Measurements from ENCODE around the gene AGR3.

Gene AGR3

DNA sequence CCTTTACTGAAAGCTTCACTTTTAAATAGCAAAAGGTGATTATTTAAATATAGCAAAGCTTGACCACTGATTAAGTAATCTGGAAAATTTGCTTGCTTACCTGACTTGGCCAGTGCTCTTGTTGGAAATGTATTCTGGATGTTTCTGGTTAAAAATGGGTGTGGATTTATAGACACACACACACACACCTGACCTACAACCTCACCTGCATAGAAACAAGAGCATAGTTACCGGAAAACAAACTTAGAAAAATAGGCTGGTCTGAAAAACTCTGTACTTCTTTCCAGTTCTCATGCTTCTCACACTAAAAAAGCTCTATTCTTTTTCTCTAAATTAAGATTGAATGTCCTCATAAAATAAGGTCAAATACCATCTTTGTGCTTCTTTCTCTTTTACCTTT is at the start of gene AGR3:
Gene AGR3, minus strand, starts transcription at position 140 of the 400 bp plus-strand sequence. CDS start 3,365 bp downstream, outside the sequence.
- in situ Hi-C loops (cut with MboI; ENCODE audit: low sequenced_read_pairs): no loop called here

DNA sequence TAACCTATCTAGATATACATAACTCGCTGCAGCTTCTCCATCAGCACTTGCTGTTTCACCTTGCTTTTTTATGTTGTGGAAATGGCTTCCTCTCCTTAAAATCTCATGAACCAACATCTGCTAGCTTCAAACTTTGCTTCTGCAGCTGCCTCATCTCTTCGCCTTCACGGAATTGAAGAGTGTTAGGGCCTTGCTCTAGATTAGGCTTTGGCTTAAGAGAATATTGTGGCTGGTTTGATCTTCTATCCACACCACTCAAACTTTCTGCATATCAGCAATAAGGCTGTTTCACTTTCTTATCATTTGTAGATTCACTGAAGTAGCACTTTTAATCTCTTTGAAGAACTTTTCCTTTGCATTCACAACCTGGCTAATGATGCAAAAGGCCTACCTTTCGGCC is 49.2 kb upstream of the AGR3 start:
- in situ Hi-C loops (cut with MboI; ENCODE audit: low sequenced_read_pairs): no loop called here

DNA sequence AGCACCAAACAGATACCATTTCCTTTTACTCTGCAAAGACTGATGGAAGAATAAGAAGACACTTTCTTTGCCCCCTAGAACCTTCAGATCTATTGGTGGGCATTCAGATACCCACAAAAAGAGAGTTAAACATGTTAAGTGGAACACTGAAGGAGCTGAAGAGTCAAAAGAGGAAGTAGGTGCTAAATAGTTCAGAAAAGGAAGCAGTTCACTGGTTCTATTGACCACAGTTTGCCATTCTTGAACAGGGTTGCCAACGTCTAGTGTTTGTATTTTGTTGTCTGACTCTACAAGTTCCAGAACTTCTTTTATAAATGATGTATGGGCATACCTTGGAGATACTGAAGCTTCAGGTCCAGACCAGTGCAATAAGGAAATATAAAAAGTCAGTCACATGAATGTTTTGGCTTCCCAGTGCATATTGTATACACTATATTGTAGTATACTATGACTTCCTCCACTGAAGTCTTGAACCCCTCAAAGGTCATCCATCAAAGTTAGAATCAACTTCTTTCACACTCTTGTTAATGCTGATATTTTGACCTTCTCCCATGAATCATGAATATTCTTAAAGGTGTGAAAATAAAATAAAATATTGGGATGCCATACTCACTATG is 47.5 kb upstream of the AGR3 start:
- in situ Hi-C loops (cut with MboI; ENCODE audit: low sequenced_read_pairs): no loop called here

DNA sequence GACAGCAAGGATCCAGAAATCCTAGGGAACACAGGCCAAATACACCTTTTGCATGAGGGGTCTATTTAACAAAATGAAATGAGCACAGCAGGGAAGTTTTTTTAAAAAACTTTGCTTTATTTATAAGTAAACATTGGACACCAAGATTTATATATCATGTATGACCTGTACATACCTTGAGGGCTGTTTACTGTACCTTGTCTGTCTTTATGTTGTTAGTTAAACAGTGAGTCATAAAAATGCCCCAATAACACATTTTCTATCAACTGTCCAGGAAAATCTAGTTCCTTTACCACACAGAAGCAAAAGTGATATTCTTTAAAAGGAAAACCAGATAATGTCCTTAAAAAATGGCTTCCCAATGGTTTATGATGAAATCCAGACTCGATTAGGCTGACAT is 45.1 kb upstream of the AGR3 start:
- in situ Hi-C loops (cut with MboI; ENCODE audit: low sequenced_read_pairs): no loop called here

DNA sequence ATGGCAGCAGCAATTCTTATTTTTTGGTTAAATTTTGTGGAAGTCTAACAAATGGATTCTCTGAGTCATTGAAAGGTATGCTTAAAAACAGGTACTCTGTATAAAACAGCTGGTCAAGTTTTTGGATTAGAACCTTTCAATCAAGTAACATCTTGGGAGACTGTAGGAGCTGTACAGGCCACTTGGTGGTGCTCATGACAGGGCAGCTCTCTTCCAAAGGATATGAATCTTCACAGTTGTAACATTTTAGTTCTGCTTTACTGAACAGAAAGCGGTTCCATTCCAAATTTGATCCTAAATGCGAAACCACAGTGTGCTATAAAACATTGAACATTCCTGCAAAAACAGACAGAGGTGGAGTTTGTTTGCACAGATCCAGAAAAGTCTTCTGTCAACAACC is 44.5 kb upstream of the AGR3 start:
- in situ Hi-C loops (cut with MboI; ENCODE audit: low sequenced_read_pairs): no loop called here

DNA sequence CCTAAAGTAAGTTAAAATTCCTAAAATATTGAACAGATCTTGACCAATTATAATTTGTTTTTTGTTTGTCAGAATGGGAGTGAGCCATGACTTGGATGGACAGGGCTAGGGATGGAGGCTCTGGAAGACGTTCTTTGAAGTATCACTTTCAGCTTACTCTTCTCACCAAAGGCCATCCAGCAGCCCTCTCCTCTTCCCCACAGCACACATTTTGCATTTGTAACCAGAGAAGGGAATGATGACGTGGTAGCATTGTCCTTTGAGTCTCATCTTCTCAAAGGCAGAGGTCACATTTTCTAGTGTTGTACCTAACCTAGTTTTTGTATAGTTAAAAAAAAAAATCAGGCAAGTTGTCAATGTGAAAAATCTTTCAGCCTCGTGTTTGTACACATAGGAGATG is 43.8 kb upstream of the AGR3 start:
- in situ Hi-C loops (cut with MboI; ENCODE audit: low sequenced_read_pairs): no loop called here

DNA sequence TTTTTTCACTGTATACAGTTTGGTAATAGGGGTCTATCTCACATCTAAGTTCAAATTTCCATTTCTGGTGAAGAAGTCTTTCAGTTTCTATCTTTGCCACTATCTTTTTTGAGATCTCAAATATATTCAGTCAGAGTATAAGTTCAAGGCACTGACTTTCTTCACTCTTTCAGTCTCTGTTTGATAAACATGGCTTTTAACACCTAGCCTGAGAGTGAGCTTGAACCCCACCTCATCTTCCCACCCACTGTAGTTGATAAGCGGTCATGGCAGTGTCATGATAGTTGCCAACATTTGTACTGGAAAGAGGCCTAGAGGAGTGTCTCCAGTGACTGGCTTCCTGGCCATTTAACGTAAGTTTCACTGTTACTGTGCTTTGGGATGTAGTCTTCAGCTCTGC is 41.2 kb upstream of the AGR3 start:
- in situ Hi-C loops (cut with MboI; ENCODE audit: low sequenced_read_pairs): no loop called here

DNA sequence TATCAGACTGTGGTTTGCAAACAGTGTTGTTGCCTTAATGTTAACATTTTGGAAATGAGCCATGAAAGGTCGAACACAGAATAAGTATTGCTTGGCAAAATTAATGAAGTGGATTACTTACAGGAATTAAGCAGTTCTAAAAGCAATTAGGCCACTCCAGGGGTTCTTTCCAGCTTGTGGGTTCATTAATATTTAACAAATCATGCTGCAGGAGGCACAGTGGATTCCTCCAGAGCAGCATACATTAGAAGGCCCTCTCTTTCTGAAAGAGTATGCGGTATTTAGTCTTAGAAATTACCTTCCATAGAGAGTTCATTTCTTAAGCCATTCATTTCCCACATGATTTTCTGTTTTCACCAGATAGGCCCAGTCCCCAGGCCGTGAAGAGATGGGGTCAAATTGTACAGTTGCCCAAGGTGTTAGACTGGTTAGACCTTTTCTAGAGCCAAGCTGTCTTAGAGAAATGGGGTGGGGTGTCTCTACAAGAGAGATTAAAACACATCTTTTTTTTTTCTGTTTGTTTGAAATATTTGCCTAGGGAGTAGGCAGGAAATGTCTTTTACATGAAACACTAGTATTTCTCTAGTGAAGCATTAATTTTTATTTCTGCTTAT is 40.0 kb upstream of the AGR3 start:
- in situ Hi-C loops (cut with MboI; ENCODE audit: low sequenced_read_pairs): no loop called here

DNA sequence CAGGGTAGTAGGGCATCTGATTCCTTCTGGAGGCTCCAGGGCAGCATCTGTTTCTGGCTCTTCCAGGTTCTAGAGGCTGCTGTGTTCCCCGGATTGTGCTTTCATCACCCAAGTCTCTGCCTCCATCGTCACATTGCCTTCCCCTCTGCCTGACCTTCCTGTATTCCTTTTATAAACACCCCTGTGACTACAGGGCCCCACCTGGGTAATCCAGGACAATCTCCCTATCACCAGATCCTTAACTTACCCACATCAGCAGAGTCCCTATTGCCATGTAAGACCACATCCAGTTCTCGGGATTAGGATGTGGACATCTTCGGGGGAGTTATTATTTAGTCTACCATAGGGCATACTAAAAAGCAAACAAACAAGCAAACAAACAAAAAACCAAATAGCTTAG is 39.4 kb upstream of the AGR3 start:
- in situ Hi-C loops (cut with MboI; ENCODE audit: low sequenced_read_pairs): no loop called here

DNA sequence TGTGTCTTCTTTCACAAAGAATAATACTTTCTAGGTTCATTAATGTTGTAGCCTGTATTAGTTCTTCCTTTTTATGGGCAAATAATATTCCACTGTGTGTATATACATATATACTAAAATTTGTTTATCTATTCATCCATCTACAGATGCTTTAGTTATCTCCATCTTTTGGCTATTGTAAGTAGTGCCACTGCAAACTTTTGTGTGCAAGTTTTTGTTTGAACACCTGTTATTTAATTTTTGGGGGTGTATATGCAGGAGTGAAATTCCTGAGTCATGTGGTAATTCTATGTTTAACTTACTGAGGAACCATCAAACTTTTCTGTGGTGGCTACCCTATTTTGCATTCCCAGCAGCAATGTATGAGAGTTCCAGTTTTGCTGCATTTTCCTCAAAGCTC is 37.7 kb upstream of the AGR3 start:
- in situ Hi-C loops (cut with MboI; ENCODE audit: low sequenced_read_pairs): loop anchor here (10.0 kb wide), 1 partner anchor 115 kb away; the partner anchor contains the start of gene AGR2

DNA sequence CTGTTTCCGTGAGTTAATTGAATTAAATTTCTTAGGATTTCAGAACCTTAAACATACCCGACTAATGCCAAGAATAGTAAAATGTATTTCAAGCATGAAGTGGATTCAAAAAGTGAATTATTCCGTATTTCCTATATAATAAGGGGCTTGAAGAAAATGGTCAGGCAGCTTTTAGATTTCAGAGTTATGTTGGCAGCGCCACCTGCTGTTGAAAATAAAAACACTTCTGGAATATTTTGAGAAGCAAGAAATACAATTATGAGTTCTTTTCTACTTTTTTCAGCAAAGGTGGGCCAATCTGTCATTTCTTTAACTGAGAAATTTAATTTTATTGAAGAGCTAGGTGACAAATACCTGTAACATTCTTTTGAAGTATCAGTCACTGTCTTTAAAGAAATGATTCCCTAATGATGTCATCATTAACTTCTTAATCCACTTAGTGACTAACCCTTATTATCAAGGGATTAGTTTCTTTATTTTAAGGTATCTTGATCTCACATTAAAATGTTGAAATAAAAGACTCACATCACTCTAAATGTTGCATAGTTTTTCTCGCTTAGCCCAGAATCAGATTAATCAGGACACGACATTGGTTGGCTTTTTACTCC is 36.6 kb upstream of the AGR3 start:
- in situ Hi-C loops (cut with MboI; ENCODE audit: low sequenced_read_pairs): loop anchor here (10.0 kb wide), 1 partner anchor 114 kb away; the partner anchor contains the start of gene AGR2

DNA sequence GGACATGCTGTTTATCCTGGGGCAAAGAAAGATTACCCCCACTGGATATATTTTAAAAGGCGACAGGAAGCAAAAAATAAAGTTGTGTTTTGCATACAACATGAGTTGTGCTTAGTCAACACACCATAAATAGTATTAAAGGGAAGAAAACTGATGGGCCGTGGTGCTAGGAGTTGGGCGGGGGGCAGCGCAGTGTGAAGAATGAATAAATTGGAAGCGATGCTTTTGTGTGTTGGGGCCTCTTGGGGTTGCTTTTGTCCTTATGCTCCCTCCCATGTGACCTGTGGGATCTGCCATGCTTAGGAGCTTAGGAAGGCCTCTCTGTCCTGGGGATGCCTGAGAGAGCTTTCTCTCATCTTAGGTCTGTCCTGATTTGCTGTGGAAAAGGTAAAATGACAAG is 35.0 kb upstream of the AGR3 start:
- in situ Hi-C loops (cut with MboI; ENCODE audit: low sequenced_read_pairs): loop anchor here (10.0 kb wide), 1 partner anchor 112 kb away; the partner anchor contains the start of gene AGR2

DNA sequence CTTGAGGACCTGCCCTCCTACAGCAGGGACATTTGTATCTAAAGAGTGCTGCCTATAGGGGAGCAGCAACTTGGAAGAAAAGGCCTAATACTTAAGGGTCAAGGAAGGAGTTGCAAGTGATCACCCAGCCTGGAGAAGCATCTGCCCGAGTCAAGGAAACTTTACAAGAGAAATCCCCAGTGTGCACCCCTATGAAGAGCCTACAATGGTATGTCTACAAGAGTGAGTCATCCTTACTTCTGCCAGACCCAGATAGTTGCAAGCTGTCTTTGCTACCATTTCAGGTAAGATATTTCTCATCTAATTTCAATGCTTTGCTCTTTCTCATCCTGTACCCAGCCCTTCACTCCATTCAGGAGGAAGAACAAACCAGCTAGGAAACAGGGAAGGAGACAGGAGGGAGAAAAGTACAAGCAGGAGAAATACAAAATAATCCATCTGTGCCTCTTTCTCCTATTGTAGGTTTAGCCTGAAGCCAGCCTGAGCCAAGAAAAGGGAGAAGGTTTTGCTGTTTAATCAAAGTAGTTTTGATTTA is 34.4 kb upstream of the AGR3 start:
- in situ Hi-C loops (cut with MboI; ENCODE audit: low sequenced_read_pairs): loop anchor here (10.0 kb wide), 1 partner anchor 111 kb away; the partner anchor contains the start of gene AGR2

DNA sequence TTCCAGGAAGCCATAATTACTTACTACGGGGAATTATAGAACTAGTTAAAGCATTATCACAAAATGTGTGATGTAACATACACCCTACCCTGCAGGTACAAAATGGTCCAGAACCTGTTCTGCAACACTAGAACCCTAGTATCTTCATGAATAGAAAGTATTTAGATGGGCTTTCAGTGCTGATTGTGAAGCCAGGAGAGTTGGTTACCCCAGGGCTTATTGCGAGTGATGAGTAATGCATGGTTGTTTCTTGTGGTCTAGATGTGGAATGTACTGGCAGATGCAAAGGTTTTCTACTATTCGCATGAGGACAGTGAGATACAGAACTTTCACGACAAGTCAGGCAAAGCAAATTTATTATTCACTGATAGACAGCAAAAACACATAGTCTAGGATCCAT is 33.6 kb upstream of the AGR3 start:
- in situ Hi-C loops (cut with MboI; ENCODE audit: low sequenced_read_pairs): loop anchor here (10.0 kb wide), 1 partner anchor 111 kb away; the partner anchor contains the start of gene AGR2

DNA sequence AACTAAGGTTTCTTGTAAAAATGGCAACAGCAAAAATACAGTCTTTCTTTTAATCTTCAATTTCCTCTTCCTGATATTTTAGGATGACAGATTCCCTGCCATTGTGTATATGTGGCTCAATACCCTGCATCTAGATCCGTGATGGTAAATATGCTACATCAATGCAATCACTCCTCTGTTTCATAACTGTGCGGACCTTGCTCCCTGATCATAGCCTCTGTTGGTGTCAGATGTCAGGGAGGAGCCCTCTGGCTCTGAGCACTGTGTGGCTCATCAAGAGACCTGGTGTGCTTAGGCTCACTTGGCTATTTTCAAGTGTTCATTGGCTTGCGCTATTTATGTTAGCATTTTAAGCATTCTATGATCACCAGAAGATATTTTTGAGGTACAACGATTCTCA is 33.0 kb upstream of the AGR3 start:
- in situ Hi-C loops (cut with MboI; ENCODE audit: low sequenced_read_pairs): loop anchor here (10.0 kb wide), 1 partner anchor 110 kb away; the partner anchor contains the start of gene AGR2

DNA sequence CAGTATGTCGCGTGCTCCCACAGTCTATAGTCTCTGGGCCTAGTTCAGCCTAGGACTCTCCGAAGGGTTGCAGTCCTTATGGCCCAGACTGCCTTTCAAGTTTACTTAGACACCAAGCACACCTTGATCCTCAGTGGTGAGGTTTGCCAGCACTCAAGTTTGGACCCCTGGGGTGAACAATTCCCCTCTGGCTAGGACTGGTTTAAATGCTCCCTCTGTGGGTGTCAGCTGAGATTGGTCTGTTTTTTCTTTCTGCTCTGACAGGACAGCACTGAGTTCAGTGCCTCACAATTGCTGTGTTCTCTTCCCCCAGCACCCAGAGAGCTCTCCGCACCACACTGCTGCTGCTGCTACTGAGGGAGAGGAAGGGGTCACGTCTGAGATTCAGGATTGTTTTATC is 31.9 kb upstream of the AGR3 start:
- in situ Hi-C loops (cut with MboI; ENCODE audit: low sequenced_read_pairs): loop anchor here (10.0 kb wide), 1 partner anchor 109 kb away; the partner anchor contains the start of gene AGR2

DNA sequence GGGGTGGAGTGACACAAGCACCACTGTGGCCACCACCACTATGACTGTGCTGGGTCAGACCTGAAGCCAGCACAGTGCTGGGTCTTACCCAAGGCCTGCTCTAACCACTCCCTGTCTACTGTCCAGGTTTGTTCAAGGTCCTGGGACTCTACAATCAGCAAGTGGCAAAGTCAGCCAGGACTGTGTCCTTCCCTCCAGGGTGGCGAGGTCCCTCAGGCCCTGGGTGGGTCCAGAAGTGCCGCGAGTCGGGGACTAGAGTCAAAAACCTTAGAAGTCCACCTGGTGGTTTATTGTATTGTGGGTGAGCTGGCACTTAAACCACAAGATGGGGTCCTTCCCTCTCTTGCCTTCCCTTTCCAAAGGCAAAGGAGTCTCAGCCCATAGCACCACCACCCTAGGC is 30.8 kb upstream of the AGR3 start:
- in situ Hi-C loops (cut with MboI; ENCODE audit: low sequenced_read_pairs): loop anchor here (10.0 kb wide), 1 partner anchor 108 kb away; the partner anchor contains the start of gene AGR2

DNA sequence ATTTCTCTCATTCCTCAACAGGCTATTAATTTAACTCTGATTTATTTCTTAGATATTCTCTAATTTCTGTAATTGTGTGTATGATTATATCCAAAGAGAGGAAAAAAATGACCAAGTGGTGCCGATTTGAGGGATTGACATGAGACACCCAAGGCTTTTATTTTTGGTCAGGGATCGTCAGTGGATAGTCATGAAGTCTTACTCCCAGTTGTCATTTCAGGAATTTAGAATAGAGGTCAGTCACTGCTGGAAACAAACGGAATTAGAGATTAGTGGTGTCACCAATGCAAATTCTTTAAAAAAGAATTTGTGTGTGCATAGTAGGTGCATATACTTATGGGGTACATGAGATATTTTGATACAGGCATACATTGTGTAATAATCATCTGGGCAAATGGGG is 26.8 kb upstream of the AGR3 start:
- in situ Hi-C loops (cut with MboI; ENCODE audit: low sequenced_read_pairs): no loop called here

DNA sequence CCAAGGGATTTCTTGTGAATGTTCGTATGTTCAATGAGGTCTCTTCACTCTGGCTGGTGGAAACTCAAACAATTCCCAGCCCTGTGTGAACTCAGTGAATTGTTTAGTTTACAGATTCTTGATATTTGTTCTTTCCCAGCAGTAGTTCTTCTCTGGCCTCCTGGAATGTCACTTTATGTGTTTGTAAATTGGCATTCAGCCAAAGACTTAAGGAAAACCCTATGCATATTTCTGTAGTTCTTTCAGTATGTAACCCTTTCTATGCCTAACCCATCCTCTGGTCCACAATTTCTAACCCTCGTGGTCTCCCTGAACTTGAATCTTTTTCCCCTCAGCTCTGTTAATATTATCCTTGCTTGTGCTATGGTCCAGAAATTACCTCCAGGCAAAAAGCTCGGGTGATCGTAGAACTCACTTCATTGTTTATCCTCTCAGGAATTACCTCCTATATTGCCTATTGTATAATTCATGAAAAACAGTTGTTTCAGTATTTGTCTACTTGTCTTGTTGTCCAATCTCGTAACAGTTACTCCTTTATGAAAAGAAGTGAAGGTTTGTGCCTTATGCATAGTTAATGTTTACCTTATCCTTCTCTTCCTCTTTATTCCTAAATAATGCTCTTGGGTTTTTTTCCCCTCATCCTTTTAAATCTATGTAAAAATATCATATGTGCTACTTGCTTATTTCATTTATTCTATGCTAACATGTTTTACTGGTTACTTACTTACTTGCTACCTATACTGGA is 23.7 kb upstream of the AGR3 start:
- in situ Hi-C loops (cut with MboI; ENCODE audit: low sequenced_read_pairs): no loop called here

DNA sequence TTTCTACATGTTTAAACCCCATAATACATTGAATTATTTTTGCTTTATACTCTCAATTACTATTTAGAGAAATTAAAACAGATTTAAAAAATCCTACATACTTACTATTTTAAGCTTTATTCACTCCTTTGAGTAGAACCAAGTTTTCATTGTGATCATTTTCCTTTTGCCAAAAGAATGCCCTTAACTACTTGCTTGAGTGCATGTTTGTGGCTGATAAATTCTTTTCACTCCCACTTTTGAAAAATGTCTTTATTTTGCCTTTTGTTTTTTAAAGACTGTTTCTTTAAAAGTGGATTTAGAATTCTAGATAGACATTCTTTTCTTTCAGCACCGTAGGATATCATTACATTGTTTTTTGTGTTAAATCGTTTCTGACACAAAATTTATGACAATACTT is 22.3 kb upstream of the AGR3 start:
- in situ Hi-C loops (cut with MboI; ENCODE audit: low sequenced_read_pairs): no loop called here

DNA sequence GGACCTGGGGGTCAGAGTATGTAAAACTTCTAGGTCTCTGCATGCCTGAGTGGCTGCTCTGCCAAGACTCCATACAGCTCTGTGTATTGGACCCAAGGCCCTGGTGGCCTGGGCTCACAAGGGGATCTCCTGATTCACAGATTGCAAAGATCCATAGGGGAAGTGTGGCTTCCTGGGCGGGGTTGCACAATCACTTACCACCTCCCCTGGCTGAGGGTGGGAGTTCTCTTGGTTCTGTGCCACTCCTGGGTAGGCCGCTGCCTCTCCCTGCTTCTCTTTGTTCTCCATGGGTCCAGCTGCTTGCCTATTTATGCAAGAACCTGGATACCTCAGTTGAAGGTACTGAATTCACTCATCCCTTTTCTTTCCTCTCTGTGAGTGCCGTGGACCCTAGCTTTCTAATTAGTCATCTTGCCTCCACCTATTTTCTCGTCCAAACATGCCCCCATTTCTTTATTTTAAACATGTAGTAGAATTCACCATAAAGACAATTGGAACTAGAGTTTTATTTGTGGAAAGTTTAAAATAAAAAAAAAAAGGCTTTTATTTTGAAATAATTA is 18.5 kb upstream of the AGR3 start:
- in situ Hi-C loops (cut with MboI; ENCODE audit: low sequenced_read_pairs): no loop called here

All from HL-60/S4 treated with phorbol 12-myristate 13-acetate at 8.2 ng/mL for 4 days and 3 days (cell line).